ENCODE data around the gene PPCDC.

The PPCDC gene

DNA sequence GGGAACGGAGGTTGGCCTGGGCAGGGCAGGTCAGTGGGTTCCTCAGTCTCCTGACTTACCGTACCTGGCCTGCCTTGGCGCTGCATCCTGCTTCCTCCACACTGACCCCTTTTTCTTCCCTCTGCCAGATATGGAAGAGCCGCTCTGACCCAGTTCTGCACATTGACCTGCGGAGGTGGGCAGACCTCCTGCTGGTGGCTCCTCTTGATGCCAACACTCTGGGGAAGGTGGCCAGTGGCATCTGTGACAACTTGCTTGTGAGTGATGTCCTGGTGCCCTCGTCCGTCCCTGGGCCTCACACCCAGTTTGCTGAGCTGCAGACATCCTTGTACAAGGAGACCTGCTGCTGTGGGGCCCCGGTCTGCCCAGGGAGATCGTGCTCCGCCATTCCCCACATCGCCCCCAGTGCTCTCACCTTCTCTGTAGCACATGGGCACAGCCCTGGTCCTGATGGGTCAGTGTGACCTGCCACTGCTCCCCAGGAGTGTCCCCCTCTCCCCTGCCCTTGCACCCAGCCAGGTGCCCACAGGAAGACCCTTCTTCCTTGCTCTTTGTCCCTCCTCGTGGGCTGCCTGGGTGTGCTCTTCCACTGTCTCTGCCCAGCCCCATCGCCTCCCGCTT lies 21.0 kb downstream of the PPCDC start:
- no peak for DNase-seq

- DNase-seq, result no peak
Observed at GRCh38 chr15:75045332-75046015, 22.1 kb downstream of the PPCDC start.

- no peak for DNase-seq
Observed at GRCh38 chr15:75048394-75048793, 25.0 kb downstream of the PPCDC start.

- DNase-seq, result no peak
Observed at GRCh38 chr15:75049392-75049791, 26.0 kb downstream of the PPCDC start.

DNA sequence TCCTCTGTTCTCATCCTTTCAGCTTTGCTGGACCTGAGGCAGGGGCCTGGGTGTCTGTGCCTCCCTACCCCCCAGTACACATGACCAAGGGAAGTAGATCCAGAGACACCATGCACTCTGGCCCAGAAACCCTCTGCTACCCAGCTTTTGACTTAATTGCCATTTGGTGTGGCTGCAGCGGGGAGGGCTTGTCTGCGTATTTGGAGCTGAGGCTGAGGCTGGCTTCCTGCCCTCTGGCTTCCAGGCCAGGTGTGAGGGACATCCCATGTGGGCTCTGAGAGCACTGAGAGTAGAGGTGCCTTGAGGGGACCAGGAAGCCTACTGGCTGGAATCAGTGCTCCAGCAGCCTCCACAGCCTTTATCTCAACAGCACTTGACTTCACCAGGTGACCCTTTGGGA lies 26.9 kb downstream of the PPCDC start:
- no peak for DNase-seq

- DNase-seq, result no peak
Observed at GRCh38 chr15:75051191-75051608, 27.8 kb downstream of the PPCDC start.

DNA sequence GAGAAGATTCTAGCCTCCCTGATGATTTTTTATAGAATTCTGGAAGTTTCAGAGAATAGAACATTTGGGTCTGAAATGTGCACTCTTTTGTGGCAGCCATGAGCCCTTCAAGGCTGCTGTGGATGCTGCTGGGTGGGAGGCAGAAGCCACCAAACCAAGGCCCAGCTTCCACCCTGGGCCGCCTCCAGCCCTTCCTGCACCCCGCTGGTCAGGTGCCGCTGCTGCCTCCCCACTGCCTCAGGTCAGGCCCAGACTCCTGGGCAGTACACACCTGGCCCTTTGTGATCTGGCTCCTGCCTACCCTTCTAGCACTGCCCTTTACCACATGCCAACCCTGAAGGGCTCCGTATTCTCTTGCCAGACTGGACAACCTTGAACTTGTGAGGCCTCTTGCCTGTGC lies 28.3 kb downstream of the PPCDC start:
- DNase-seq, result no peak

DNA sequence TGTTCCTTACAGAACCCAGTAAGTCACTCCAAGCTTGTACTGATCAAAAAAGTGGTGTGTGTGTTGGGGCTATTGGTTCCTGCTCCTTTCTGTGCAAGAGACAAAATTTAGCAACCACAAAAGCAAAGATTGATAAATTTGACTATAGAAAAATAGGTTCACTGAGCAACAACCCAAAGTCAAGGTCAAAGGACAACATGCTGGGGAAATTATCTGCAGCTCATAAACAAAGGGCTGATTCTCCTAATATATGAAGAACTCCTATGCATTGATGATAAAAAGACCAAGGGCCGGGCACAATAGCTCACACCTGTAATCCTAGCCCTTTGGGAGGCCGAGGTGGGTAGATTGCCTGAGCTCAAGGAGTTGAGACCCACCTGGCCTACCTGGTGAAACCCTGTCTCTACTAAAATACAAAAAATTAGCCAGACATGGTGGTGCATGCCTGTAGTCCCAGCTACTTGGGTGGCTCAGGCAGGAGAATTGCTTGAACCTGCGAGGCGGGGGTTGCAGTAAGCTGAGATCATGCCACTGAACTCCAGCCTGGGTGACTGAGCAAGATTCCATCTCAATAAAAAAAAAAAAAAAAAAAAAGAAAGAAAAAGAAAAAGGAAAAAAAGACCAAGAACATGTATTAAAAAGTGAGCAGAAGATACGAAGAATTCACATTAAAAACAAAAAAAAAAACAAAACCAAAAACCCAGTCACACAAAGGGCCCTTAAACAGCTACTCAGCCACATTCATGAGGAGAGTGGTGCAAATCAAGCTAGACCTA lies 29.8 kb downstream of the PPCDC start:
- no peak for DNase-seq

GRCh38 chr15:75053748-75054125 lies 30.3 kb downstream of the PPCDC start:
- DNase-seq, result no peak

DNA sequence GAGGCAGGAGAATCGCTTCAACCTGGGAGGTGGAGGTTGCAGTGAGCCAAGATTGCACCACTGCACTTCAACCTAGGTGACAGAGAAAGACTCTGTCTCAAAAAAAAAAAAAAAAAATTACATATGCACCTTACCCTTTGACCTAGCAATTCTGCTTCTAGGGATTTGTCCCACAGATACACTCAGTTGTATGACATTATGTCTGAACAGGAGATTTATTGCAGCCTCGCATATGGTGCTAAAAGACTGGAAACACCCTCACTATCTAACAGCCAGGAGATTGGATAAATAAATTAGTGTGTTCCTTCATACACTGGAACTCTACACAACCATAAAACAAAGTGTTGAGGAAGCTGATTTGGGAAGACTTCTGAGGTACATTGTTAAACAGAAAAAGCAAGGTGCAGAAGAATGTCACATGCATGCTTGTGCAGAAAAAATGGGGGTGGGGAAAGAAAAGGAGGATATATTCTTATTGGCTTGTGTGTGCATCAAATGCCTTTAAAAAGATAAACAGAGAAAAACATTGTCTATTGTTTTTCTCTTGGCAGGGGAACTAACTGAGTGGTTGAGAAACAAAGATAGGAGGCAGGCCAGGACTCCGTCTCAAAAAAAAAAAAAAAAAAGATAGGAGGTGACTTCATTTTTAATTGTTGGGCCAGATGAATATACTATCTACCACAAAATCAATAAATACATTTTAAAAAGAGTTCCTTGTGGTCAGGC lies 30.9 kb downstream of the PPCDC start:
- no peak for DNase-seq

- no peak for DNase-seq
Observed at GRCh38 chr15:75056036-75056435, 32.6 kb downstream of the PPCDC start.

DNA sequence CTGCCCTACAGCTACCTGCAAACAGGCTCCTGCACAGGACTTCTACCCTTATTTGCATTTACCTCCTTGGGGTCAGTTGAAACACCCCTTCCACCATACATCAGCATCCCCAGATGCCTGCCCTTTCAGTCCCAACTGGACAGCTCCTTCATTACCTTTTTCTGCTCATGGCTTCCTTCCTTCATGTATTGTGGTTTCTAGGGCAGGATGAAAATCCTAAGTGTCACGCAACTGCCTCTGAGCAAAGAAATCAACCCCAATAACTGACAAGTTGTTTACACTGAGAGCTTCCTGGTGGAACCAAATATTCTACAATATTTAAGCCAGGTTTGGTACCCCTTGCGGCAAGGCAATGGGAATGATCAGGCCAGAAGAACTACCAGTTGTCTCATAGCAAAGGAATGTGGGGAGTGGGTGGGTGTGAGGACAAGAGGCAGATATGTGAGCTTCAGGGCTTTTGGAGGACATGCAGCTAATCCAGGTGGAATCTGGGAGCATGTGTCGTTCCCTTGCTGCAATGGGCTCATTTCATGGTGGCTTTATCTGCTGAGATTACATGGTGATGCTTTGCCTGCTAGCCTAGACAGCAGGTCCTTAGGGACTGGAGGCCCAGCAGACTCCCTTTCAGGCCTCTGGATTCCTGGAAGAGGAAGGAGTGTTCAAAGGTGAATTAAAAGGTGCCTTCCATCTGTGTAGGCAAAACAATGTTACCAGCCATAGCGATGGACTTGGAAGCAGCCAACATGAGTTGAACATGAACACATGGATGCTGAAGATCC lies 34.9 kb downstream of the PPCDC start:
- no peak for DNase-seq

DNA sequence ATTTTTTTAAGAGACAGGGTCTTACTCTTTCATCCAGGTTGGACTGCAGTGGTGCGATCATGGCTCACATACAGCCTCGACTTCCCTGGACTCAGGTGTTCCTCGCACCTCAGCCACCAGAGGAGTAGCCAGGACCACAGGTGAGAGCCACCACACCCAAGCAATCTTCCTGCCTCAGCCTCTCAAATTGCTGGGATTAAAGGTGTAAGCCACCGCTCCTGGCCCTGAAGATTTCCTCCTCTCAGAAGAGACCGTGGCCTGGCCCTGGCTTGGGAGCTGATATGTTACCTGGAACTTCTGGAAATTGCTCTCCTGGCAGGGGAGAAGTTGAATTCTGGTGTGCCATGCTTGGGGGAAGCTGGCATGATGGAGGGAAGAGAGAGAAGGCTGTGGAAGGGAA lies 36.2 kb downstream of the PPCDC start:
- no peak for DNase-seq

DNA sequence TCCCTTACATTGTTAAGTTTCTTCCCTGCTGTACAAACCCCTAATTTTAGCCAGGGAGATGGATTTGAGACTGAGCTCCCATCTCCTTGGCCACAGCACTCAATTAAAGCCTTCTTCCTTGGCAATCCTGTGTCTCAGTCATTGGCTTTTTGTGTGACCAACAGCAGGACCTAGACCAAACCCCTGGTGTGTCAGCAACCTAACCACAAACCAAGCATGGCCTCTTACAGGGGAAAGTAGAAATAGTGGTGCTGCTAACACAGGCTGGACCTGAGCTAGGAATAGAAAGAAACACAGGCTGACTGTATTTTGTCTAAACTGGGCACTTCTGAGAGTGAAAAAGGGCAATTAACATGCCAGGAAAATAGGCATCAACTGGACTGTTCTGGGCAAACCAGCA lies 37.9 kb downstream of the PPCDC start:
- no peak for DNase-seq

DNA sequence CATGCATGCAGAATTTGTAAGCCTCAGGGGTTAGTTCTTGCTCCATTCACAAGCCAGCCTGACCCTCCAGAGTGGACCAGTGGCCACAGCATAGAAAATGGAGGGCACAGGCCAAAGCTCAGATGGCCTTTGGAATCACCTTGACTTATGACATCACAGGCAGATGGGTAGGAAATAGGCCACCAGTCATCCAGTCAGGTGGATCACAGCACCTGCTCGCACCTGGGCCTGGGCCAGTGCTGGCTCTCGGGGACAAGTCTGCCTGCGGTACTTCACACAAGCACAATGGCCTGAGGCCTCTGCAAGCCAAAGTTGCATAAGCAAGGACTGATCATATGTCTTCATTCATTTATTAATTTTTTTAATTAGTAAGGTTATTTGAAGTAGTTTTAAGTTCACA lies 39.3 kb downstream of the PPCDC start:
- DNase-seq, result no peak

GRCh38 chr15:75063338-75063737 lies 39.9 kb downstream of the PPCDC start:
- no peak for DNase-seq

DNA sequence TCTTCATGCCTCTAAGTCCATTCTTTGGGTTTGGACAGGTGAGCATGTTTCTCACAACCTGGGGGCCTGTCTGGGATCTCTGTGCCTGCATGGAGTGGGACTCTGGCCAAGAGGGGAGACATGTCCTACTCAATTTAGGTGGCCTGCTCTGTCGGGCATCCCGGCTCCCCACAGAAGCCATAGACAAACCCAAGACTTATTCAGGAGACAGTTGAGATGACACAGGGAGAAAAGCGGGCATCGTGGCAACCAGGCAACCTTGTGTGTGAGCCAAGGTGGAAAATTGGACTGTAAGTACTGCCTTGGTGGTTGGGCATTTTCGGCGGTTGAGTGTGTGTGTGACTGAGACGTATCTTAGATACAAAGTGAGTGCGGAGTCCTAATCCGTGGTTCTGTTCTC lies 40.5 kb downstream of the PPCDC start:
- no peak for DNase-seq

- no peak for DNase-seq
Observed at GRCh38 chr15:75064846-75065245, 41.5 kb downstream of the PPCDC start.

DNA sequence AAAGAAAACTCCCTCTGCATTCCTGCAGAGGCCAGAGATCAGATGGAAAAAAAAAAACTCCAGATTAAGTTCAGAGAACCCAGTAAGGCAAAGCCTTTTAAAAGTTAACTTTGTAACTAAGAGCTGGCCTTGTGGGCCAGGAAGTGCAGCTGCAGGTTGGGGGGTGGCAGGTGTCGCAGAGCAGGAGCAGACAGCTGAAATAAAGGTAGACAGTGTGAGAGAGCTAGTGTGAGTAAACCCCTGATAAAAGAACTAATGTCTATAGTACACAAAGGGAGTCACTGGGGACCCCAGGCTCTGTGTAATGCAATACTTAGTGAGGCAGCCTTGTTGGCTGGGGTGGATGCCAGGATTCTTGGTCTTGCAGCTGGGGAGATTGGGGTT lies 42.1 kb downstream of the PPCDC start:
- DNase-seq, result no peak

- DNase-seq, result no peak
Observed at GRCh38 chr15:75065851-75066509, 42.6 kb downstream of the PPCDC start.

- no peak for DNase-seq
Observed at GRCh38 chr15:75067123-75067830, 43.9 kb downstream of the PPCDC start.

Measured in right kidney (tissue), 1 donor.